IMR-90 (cell line): ENCODE measurements around the gene ZNF518B. TPM values are rescaled to one million over a fixed set of nuclear protein-coding genes. Genes with fewer than 3 reads are reported as not detected.
"Not testable (repeated sequence)": the region's sequence is repeated elsewhere in the genome, so short reads cannot be mapped to it uniquely, and the experiment has no call there.

Experiments
- ATAC-seq: fragments of 200-7000 bp; cut with Tn5 transposase; 2 replicates; pipeline ENCODE4 v1.9.1; 2020; ENCODE audit warnings: low read depth, mild to moderate bottlenecking, moderate library complexity
- BruUV-seq: library from RNA; stranded (reverse); fragments of 400-500 nt; replicated peaks from 2 replicates; lab custom pipeline; 2021; lab: Mats Ljungman, UMichigan
- CTCF ChIA-PET: fragments of 300-600 bp; formaldehyde crosslinking; extraction: SDS; loops from one replicate; lab custom pipeline; 2021; ENCODE audit warnings: antibody characterized with exemption; lab: Yijun Ruan, JAX
- POLR2A ChIA-PET: fragments of 300-600 bp; sonication (Branson Sonifier 250); formaldehyde crosslinking; loops from one replicate; lab custom pipeline; 2022; ENCODE audit warnings: antibody characterized with exemption; ENCODE audit not compliant: unreplicated experiment; lab: Charles Lee
- DNase-seq: peaks from one replicate; pipeline ENCODE4 v3.0.0; 2013
- H2AFZ ChIP-seq: replicated peaks from 2 replicates; pipeline ENCODE3; 2013; ENCODE audit warnings: low read length, mild to moderate bottlenecking; ENCODE audit not compliant: poor library complexity
- H2AK5ac ChIP-seq: 2 replicates; pipeline ENCODE4 v1.6.1; 2013; ENCODE audit warnings: low read depth, low read length, inconsistent platforms
- H2AK9ac ChIP-seq: replicated peaks from 2 replicates; pipeline ENCODE3; 2013; ENCODE audit warnings: mild to moderate bottlenecking, low read depth, low read length, moderate library complexity; ENCODE audit not compliant: poor library complexity
- H2BK120ac ChIP-seq: 2 replicates; pipeline ENCODE4 v1.6.1; 2013; ENCODE audit warnings: low read depth, low read length, inconsistent platforms
- H2BK15ac ChIP-seq: 3 replicates; pipeline ENCODE4 v1.6.1; 2013; ENCODE audit warnings: low read depth, low read length, inconsistent platforms
- H2BK20ac ChIP-seq: 2 replicates; pipeline ENCODE4 v1.6.1; 2013; ENCODE audit warnings: low read depth, mild to moderate bottlenecking, inconsistent platforms, low read length, moderate library complexity
- H2BK5ac ChIP-seq: 2 replicates; pipeline ENCODE4 v1.6.1; 2013; ENCODE audit warnings: mild to moderate bottlenecking, low read depth, low read length, inconsistent platforms; ENCODE audit not compliant: poor library complexity, severe bottlenecking
- H3K14ac ChIP-seq: replicated peaks from 2 replicates; pipeline ENCODE4 v1.6.1; 2013; ENCODE audit warnings: low read depth, low read length, inconsistent platforms
- H3K18ac ChIP-seq: 2 replicates; pipeline ENCODE4 v1.6.1; 2013; ENCODE audit warnings: low read depth, low read length, control low read depth
- H3K23ac ChIP-seq: 2 replicates; pipeline ENCODE4 v1.6.1; 2013; ENCODE audit warnings: low read depth, low read length, inconsistent platforms
- H3K27ac ChIP-seq: 2 replicates; pipeline ENCODE4 v1.5.1; 2013; ENCODE audit warnings: mild to moderate bottlenecking, control low read depth, low read length; ENCODE audit not compliant: insufficient read depth
- H3K27me3 ChIP-seq: 2 replicates; pipeline ENCODE4 v1.6.1; 2013; ENCODE audit warnings: low read length; ENCODE audit not compliant: control insufficient read depth, insufficient read depth
- H3K36me3 ChIP-seq: 2 replicates; pipeline ENCODE4 v1.6.1; 2013; ENCODE audit warnings: low read length, mixed read lengths; ENCODE audit not compliant: control insufficient read depth, insufficient read depth
- H3K4ac ChIP-seq: 2 replicates; pipeline ENCODE4 v1.6.1; 2013; ENCODE audit warnings: low read depth, low read length, inconsistent platforms
- H3K4me1 ChIP-seq: 2 replicates; pipeline ENCODE4 v1.6.1; 2013; ENCODE audit warnings: low read length, mixed read lengths; ENCODE audit not compliant: control insufficient read depth, insufficient read depth
- H3K4me2 ChIP-seq: 2 replicates; pipeline ENCODE4 v1.6.1; 2013; ENCODE audit warnings: low read depth, mild to moderate bottlenecking, control low read depth, low read length, moderate library complexity
- H3K4me3 ChIP-seq: 2 replicates; pipeline ENCODE4 v1.5.1; 2013; ENCODE audit warnings: low read depth, mild to moderate bottlenecking, control low read depth, low read length, moderate library complexity; ENCODE audit not compliant: insufficient read depth
- H3K56ac ChIP-seq: 2 replicates; pipeline ENCODE4 v1.6.1; 2013; ENCODE audit warnings: low read length, inconsistent platforms; ENCODE audit not compliant: insufficient read depth; ENCODE audit errors: extremely low read depth
- H3K79me1 ChIP-seq, 2 experiments: 2 replicates each; pipeline ENCODE4 v1.6.1; 2013; ENCODE audit warnings: low read length in 2 of 2, inconsistent platforms in 1 of 2, low read depth in 1 of 2
- H3K9ac ChIP-seq: 2 replicates; pipeline ENCODE4 v1.6.1; 2013; ENCODE audit warnings: low read depth, low read length, control low read depth
- H3K9me1 ChIP-seq: 2 replicates; pipeline ENCODE4 v1.6.1; 2013; ENCODE audit warnings: low read length, inconsistent platforms; ENCODE audit not compliant: insufficient read depth
- H3K9me3 ChIP-seq: 2 replicates; pipeline ENCODE4 v1.6.1; 2013; ENCODE audit warnings: low read length; ENCODE audit not compliant: control insufficient read depth, insufficient read depth
- H4K20me1 ChIP-seq: 2 replicates; pipeline ENCODE4 v1.6.1; 2013; ENCODE audit warnings: low read length, inconsistent platforms; ENCODE audit not compliant: insufficient read depth
- H4K5ac ChIP-seq: 2 replicates; pipeline ENCODE4 v1.6.1; 2013; ENCODE audit warnings: mild to moderate bottlenecking, low read depth, low read length, control low read depth
- H4K8ac ChIP-seq, 2 experiments: 2 replicates each; pipeline ENCODE4 v1.6.1; 2013; ENCODE audit warnings: low read depth in 2 of 2, low read length in 2 of 2, control low read depth in 1 of 2, inconsistent platforms in 1 of 2
- H4K91ac ChIP-seq: 2 replicates; pipeline ENCODE4 v1.6.1; 2013; ENCODE audit warnings: low read depth, low read length, inconsistent platforms; ENCODE audit not compliant: insufficient read depth
- WGBS, 2 experiments: methylation state at CpG; one replicate each; pipeline versions ENCODE4 v1.1.5 to v1.1.7; 2013; ENCODE audit warnings: missing lambda C conversion rate in 2 of 2; ENCODE audit not compliant: insufficient read length in 1 of 2; ENCODE audit errors: extremely low coverage in 2 of 2; 5-methylcytosine and 5-hydroxymethylcytosine counted together
- dilution Hi-C: fragments of 300-500 bp; cut with HindIII; formaldehyde crosslinking; loops from one replicate; pipeline ENCODE4 v1.14.3; 2018; ENCODE audit warnings: low sequenced_read_pairs; ENCODE audit not compliant: unreplicated experiment
- in situ Hi-C: fragments of 300-500 bp; cut with MboI; formaldehyde crosslinking; loops from 3 replicates; pipeline ENCODE4 v1.14.3; 2019; ENCODE audit warnings: low sequenced_read_pairs, inconsistent platforms, mixed read lengths
- intact Hi-C: fragments of 100-400 bp; cut with micrococcal nuclease; formaldehyde crosslinking; loops from 2 replicates; pipeline ENCODE4 v1.10.0; 2022
- polyA plus RNA-seq, 3 experiments: library from polyadenylated mRNA; depleted of rRNA; stranded (reverse); fragments of >200 nt; gene quantifications; 2 replicates each; pipeline ENCODE4 v1.2.3, GENCODE V29; 2012; ENCODE audit warnings: low replicate concordance in 1 of 3
- total RNA-seq: library from RNA; depleted of rRNA; stranded (reverse); fragments of >200 nt; gene quantifications from 2 replicates; pipeline ENCODE4 v1.2.3, GENCODE V29; 2012

Gene ZNF518B
- total and polyA plus RNA-seq, 2 of the 4 experiments (the other 2 are of a cell fraction) = 7.3 to 56.8 TPM

DNA sequence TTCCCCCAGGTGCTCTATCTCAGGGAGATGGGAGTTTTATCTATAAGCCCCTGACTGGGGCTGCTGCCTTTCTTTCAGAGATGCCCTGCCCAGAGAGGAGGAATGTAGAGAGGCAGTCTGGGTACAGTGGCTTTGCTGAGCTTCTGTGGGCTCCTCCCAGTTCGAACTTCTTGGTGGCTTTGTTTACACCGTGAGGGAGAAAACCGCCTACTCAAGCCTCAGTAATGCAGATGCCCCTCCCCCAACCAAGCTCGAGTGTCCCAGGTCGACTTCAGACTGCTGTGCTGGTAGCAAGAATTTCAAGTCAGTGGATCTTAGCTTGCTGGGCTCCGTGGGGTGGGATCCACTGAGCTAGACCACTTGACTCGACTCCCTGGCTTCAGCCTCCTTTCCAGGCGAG is 29.5 kb downstream of the ZNF518B start:
- H3K4me3 ChIP-seq, H2AK5ac ChIP-seq, H2BK5ac ChIP-seq, H2AK9ac ChIP-seq, H2AFZ ChIP-seq, H3K9me1 ChIP-seq, H3K79me1 ChIP-seq, ATAC-seq, H4K5ac ChIP-seq, H2BK15ac ChIP-seq, H3K56ac ChIP-seq, DNase-seq, H3K23ac ChIP-seq, H3K27me3 ChIP-seq, CTCF ChIA-PET, H3K4me1 ChIP-seq, H3K18ac ChIP-seq, H3K4me2 ChIP-seq, H3K4ac ChIP-seq, H3K14ac ChIP-seq, intact Hi-C loops, H4K8ac ChIP-seq, POLR2A ChIA-PET, in situ Hi-C loops, H4K91ac ChIP-seq, H2BK120ac ChIP-seq, H2BK20ac ChIP-seq, dilution Hi-C loops, H3K9ac ChIP-seq, H3K9me3 ChIP-seq, H4K20me1 ChIP-seq, BruUV-seq, H3K27ac ChIP-seq, H3K36me3 ChIP-seq: not testable (repeated sequence)
- 47% methylated on average over 3 of the region's 8 CpGs; no CpG with 5 or more reads in 1 of the 2 experiments for WGBS, 2 experiments
